ENCODE data around the gene RUNX2. TPM values are rescaled to one million over a fixed set of nuclear protein-coding genes. Genes with fewer than 3 reads are reported as not detected.

RUNX2 gene
- total RNA-seq, 1 experiment from 2014 or later = 7.0 TPM

- intact Hi-C loops (cut with micrococcal nuclease; ENCODE audit: unreplicated experiment) (no loop called here), in situ Hi-C loops (cut with HindIII; ENCODE audit: low pct_unique_long_range_greater_than_20kb, low sequenced_read_pairs) (no loop called here)
- DNase-seq (ENCODE audit: low read depth, low spot score) = no peak
- POLR2A ChIA-PET = no interaction called here
- Histone ChIP-seq H3K9me3 (ENCODE audit: control insufficient read depth, insufficient read depth, low read depth, low read length) (no peaks in the 10 kb centered on the region), H3K4me3 (ENCODE audit: low read depth in 2 of 2, low read length in 2 of 2) (no peak overlapping the region), H3K4me1 (ENCODE audit: control insufficient read depth, insufficient read depth, low read length) (0 out of 2 replicates have a peak, but pooled peaks cover 2% of the 10 kb centered on the region), H3K27ac (ENCODE audit: low read length) (no peak overlapping the region), H3K36me3 (ENCODE audit: control insufficient read depth, insufficient read depth, low read length) (no peaks in the 10 kb centered on the region), H3K27me3 (ENCODE audit: control insufficient read depth, insufficient read depth, low read length) (no peaks in the 10 kb centered on the region)
- BruUV-seq (replicated peaks) = no TSS peak
- CTCF ChIA-PET = no interaction called here
- TF ChIP-seq POLR2AphosphoS5 (IDR thresholded peaks at IDR 0.05; ENCODE audit: low read depth, low read length) (no peak), REST (IDR thresholded peaks at IDR 0.05; ENCODE audit: insufficient read depth in 1 of 2, low read depth in 2 of 2, low read length in 1 of 2) (no peak), CTCF (IDR thresholded peaks at IDR 0.05) (no peak), SIN3A (IDR thresholded peaks at IDR 0.05; ENCODE audit: borderline replicate concordance, insufficient read depth, low read depth, low read length) (no peak), TCF7L2 (IDR thresholded peaks at IDR 0.05; ENCODE audit: low read depth, low read length) (no peak)
- no peak for ATAC-seq
Measured at GRCh38 chr6:45619211-45619760, 291.2 kb downstream of the RUNX2 start.

- ATAC-seq = no peak
- POLR2A ChIA-PET = no interaction called here
- Histone ChIP-seq H3K4me1 (ENCODE audit: control insufficient read depth, insufficient read depth, low read length) (no peaks in the 10 kb centered on the region), H3K9me3 (ENCODE audit: control insufficient read depth, insufficient read depth, low read depth, low read length) (no peaks in the 10 kb centered on the region), H3K27ac (ENCODE audit: low read length) (no peak overlapping the region), H3K36me3 (ENCODE audit: control insufficient read depth, insufficient read depth, low read length) (no peaks in the 10 kb centered on the region), H3K4me3 (ENCODE audit: low read depth in 2 of 2, low read length in 2 of 2) (no peak overlapping the region), H3K27me3 (ENCODE audit: control insufficient read depth, insufficient read depth, low read length) (no peaks in the 10 kb centered on the region)
- TF ChIP-seq SIN3A (IDR thresholded peaks at IDR 0.05; ENCODE audit: borderline replicate concordance, insufficient read depth, low read depth, low read length) (no peak), POLR2AphosphoS5 (IDR thresholded peaks at IDR 0.05; ENCODE audit: low read depth, low read length) (no peak), TCF7L2 (IDR thresholded peaks at IDR 0.05; ENCODE audit: low read depth, low read length) (no peak), CTCF (IDR thresholded peaks at IDR 0.05) (no peak), REST (IDR thresholded peaks at IDR 0.05; ENCODE audit: insufficient read depth in 1 of 2, low read depth in 2 of 2, low read length in 1 of 2) (no peak)
- CTCF ChIA-PET = no interaction called here
- in situ Hi-C loops (cut with HindIII; ENCODE audit: low pct_unique_long_range_greater_than_20kb, low sequenced_read_pairs) (no loop called here), intact Hi-C loops (cut with micrococcal nuclease; ENCODE audit: unreplicated experiment) (no loop called here)
- BruUV-seq (replicated peaks) = no TSS peak
- DNase-seq (ENCODE audit: low read depth, low spot score) = no peak
Measured at GRCh38 chr6:45619994-45620471, 291.9 kb downstream of the RUNX2 start.
